ENCODE measurements around the gene EIF4ENIF1.

- TF ChIP-seq, protein P1, sequence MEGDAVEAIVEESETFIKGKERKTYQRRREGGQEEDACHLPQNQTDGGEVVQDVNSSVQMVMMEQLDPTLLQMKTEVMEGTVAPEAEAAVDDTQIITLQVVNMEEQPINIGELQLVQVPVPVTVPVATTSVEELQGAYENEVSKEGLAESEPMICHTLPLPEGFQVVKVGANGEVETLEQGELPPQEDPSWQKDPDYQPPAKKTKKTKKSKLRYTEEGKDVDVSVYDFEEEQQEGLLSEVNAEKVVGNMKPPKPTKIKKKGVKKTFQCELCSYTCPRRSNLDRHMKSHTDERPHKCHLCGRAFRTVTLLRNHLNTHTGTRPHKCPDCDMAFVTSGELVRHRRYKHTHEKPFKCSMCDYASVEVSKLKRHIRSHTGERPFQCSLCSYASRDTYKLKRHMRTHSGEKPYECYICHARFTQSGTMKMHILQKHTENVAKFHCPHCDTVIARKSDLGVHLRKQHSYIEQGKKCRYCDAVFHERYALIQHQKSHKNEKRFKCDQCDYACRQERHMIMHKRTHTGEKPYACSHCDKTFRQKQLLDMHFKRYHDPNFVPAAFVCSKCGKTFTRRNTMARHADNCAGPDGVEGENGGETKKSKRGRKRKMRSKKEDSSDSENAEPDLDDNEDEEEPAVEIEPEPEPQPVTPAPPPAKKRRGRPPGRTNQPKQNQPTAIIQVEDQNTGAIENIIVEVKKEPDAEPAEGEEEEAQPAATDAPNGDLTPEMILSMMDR (IDR thresholded peaks at IDR 0.05): no peak
- TF ChIP-seq SMC3 (IDR thresholded peaks at IDR 0.05; ENCODE audit: low read depth, low read length) (no peak), MAX (IDR thresholded peaks at IDR 0.05; ENCODE audit: low read depth) (no peak), RAD21 (IDR thresholded peaks at IDR 0.05; ENCODE audit: low read length) (no peak)
- TF ChIP-seq, protein P2, sequence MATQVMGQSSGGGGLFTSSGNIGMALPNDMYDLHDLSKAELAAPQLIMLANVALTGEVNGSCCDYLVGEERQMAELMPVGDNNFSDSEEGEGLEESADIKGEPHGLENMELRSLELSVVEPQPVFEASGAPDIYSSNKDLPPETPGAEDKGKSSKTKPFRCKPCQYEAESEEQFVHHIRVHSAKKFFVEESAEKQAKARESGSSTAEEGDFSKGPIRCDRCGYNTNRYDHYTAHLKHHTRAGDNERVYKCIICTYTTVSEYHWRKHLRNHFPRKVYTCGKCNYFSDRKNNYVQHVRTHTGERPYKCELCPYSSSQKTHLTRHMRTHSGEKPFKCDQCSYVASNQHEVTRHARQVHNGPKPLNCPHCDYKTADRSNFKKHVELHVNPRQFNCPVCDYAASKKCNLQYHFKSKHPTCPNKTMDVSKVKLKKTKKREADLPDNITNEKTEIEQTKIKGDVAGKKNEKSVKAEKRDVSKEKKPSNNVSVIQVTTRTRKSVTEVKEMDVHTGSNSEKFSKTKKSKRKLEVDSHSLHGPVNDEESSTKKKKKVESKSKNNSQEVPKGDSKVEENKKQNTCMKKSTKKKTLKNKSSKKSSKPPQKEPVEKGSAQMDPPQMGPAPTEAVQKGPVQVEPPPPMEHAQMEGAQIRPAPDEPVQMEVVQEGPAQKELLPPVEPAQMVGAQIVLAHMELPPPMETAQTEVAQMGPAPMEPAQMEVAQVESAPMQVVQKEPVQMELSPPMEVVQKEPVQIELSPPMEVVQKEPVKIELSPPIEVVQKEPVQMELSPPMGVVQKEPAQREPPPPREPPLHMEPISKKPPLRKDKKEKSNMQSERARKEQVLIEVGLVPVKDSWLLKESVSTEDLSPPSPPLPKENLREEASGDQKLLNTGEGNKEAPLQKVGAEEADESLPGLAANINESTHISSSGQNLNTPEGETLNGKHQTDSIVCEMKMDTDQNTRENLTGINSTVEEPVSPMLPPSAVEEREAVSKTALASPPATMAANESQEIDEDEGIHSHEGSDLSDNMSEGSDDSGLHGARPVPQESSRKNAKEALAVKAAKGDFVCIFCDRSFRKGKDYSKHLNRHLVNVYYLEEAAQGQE (IDR thresholded peaks at IDR 0.05; ENCODE audit: low read depth, low read length): no peak
- TF ChIP-seq, protein P3, sequence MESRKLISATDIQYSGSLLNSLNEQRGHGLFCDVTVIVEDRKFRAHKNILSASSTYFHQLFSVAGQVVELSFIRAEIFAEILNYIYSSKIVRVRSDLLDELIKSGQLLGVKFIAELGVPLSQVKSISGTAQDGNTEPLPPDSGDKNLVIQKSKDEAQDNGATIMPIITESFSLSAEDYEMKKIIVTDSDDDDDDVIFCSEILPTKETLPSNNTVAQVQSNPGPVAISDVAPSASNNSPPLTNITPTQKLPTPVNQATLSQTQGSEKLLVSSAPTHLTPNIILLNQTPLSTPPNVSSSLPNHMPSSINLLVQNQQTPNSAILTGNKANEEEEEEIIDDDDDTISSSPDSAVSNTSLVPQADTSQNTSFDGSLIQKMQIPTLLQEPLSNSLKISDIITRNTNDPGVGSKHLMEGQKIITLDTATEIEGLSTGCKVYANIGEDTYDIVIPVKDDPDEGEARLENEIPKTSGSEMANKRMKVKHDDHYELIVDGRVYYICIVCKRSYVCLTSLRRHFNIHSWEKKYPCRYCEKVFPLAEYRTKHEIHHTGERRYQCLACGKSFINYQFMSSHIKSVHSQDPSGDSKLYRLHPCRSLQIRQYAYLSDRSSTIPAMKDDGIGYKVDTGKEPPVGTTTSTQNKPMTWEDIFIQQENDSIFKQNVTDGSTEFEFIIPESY (IDR thresholded peaks at IDR 0.05; ENCODE audit: borderline replicate concordance, low read depth): no peak
Observed at GRCh38 chr22:31448382-31448781, 41.3 kb downstream of the EIF4ENIF1 start.

Data from SK-N-SH (cell line).